HG03521 (cell line): ENCODE results near the gene CCNJL.

Experiments used
- ATAC-seq: cut with Tn5 transposase; IDR thresholded peaks from one replicate; pipeline ENCODE4 v1.9.1; 2021; ENCODE audit warnings: mild to moderate bottlenecking, moderate library complexity; ENCODE audit not compliant: unreplicated experiment

CCNJL gene

DNA sequence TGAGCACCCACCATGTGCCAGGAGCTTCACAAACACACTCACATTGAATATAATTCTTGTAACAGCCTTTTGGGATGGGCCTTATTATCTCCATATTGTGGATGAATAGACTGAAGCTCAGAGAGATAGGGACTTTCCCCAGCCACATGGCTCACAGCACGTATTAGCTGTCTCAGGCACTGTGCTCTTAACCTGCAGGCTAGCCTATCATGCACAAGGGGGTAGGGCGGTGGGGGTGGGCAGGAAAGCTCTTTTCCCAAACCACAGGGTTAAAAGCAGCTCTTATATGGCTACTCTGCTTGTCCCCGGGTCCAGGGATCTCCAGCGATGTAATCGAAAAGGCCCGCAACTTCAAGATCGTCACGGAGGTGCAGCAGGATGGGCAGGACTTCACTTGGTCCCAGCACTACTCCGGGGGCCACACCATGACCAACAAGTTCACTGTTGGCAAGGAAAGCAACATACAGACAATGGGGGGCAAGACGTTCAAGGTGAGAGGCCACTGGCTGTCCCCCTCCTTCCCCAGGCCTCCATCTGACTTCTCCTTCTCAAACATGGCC lies 80.5 kb downstream of the CCNJL start:
- no peak for ATAC-seq

DNA sequence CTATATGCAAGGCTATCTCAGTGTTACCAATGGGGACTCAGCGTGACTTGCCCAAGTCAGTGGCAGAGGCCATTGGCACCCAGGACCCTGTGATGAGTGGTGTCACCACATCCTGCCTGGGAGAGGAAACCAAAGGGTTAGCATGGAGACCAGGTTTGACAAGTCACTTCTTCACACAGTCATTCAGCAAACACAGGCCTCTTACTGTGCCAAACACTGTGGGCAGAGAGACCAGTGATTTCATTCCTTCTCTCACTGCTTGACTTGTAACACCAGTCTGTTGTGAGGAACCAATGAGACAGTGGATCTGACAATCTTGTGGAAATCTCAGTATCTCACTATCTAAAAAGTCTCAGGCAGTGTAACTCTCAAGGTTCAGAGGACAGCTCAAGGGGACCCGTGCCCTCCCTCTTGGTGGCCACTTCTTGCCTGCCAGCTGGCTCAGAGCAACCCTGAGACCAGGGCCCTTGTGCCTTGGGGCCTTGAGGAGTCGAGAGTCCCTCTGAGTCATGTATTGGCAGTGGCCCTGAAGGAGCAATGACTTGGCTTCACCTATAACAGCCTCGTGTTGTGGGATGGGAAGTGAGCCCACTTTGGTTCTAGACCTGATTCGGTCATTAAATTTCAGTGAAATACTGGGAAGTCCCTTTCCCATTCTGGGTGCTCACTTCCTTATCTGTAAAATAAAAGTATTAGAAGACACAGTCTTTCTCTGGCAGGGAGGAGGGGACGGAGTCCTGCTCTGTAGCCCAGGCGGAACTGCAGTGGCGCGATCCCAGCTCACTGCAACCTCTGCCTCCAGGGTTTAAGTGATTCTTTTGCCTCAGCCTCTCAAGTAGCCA lies 81.5 kb downstream of the CCNJL start:
- ATAC-seq, result no peak

DNA sequence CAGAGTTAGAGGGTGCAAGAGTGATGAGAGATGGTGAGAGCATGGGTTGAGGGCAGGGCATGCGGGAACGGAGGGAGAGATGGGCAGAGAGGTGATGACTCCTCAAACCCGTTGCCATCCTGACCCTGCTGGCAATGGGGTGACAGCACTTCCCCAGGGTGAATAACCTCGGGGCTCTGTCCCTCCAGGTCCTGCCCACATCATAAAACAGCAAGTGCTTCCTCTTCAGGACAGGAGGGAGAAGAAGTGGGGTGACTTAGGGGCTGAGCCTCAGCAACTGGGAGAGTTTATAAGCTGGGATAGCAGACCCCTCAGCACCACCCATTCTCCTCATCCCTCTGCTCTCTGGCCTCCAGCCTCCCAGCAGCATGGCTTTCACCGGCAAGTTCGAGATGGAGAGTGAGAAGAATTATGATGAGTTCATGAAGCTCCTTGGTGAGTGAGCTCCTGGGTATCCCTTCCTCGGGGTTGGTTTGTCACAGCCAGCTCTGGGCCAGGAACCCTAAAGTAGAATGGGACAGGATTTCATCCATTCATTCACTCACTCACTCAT lies 83.1 kb downstream of the CCNJL start, which contains the start of gene FABP6:
TSS of gene FABP6 (plus strand) at position 317 of the 553 bp plus-strand sequence. CDS start at position 369, 52 bp downstream.
- no peak for ATAC-seq

DNA sequence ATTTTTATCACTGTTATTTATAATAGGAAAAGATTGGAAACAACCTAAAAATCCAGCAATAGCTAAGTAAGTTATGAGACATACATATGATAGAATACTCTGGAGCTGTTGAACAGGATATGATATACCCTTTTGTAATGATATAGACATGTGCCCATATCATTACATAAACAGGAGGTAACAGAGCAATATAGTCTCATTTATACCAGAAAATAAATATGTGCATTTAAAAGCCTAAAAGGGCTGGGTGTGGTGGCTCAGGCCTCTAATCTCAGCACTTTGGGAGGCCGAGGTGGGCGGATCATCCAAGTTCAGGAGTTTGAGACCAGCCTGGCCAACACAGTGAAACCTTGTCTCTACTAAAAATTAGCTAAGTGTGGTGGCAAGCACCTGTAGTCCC lies 85.4 kb downstream of the CCNJL start:
- ATAC-seq, result no peak

DNA sequence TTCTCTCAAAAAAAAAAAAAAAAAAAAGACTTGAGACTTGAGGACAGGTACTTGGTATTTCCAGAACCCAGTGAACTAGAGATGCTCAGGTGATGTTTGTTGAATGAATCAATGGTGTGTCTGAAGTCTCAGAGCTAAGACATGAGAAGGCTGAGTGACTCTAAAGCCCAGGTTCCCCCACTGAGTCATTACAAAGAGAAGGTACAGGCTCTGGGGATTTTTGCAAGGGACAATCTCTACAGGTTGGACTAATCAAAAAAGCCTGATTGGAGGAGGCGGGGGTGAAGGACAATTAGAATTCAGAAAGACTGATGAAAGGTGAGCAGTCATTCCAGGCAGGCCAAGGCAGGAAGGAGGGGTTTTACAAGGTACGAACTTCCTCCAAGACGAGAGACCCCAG lies 91.3 kb downstream of the CCNJL start:
- no peak for ATAC-seq

DNA sequence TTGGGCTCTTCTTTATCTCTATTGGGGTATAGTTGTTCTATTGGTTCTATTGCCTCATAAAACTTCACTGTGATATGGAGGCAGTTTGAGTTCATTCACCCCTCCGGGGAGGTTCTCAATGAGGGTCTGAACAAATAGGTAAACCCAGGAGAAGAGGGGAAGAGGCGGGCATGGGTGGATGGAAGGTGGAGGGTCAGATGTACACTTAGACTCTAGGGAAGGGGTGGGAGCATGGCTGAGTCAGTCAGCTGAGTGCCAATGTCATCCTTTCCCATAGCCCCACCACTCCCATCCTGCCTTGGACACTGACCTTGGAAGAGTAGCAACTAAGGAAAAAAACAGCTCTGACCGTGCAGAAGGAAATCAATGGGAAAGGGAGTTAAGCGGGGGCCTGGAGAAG lies 93.0 kb downstream of the CCNJL start:
- no peak for ATAC-seq

DNA sequence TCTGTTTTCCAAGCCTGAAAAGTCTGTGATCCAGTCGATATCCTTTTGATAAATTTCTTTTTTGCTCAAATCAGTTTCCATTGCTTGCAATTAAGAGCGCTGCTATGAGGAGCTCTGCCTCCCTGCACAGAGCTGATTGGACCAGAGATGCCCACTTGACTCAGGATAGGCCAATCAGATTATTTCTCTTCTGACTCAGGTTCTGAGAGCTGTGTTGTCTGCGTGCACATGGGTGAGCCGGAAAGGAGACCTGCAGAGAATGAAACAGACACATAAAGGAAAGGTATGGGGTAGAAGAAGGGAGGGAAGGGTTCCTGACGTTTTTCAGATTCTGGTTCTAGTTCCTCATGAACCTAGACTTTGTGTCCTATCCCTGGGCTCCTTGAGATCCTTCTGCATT lies 98.8 kb downstream of the CCNJL start:
- no peak for ATAC-seq

DNA sequence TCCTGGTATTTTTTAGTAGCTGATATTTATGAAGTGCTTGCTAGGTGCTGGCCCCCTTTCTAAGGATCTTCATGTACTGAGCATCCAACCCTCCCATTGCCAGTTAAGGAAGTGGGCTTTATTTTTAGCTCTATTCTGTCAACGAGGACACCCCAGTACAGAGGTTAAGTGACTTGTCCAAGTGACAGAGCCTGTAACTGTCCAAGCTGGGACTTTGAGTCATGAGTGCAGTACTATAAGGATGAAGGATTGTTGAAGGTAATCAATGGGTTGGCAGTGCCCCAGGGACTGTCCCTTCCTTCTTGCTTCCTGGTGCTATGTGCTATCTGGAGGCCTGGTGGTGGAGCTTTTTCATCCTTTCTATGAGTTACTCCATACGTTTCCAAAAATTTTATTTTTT lies 101.0 kb downstream of the CCNJL start:
- no peak for ATAC-seq

DNA sequence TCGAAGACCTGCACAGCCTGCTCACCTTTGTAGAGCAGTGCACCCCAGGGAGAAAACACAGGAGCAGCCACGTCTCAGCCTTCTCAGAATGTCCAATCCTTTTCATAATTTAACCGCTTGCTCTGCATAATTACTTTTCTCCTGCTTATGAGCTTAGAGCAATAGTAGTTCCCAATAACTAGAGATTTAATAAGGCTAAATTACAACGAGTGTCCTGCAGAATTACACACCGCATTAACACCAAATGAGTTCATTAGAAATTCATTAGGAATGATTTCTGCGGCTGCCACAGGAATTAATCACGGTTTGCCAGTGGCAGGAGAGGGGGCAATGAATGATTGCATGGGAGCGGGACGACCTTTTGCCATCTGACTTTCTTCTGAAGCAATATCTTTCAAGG lies 101.8 kb downstream of the CCNJL start:
- ATAC-seq, result no peak

DNA sequence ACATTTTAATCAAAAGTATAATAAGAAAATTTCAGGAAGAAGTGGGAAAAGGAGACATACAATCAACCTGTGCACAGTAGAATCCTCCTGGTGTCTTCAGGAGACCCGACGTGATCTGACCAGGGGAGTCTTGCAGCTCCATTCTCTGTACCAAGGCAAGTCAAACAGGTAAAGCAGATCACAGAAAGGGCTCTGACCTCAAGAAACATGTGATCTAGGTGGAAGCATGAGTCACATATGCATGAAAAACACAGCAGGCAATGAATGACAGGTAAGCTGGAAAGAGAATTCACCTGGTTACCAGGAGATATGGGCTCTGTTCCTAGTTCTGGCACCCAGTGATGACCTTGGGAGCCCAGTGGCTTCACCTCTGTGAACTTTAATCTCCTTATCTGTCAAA lies 102.4 kb downstream of the CCNJL start:
- no peak for ATAC-seq

DNA sequence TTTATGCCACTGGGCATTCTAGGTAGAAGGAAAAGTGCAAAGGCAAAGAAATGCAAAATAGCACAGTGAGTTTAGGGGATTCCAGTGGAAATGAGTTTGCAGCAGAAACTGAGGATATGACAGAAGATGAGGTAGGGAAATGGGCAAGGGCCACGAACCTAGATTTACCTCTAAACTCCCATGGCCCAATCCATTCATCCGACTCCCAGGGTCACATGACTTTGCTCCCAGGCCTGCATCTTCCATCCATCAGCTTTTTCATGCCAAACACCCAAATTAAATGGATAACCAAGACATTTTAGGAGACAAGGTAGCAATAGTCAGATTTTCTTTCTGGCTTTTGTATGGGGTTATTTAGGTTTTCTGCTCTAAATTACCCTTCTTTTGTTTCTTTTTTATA lies 105.3 kb downstream of the CCNJL start:
- no peak for ATAC-seq
